HepG2 (cell line): ENCODE results near the gene LZTS2. TPM values are rescaled to one million over a fixed set of nuclear protein-coding genes. Genes with fewer than 3 reads are reported as not detected.

Experiments
- CC2D1A ChIP-seq: sonication (generic); formaldehyde crosslinking; IDR thresholded peaks from 2 replicates; pipeline ENCODE4 v1.8.1; 2023; ENCODE audit warnings: mild to moderate bottlenecking, missing genetic modification reagents
- CHD4 ChIP-seq: fragments of 200-600 bp; sonication (generic); IDR thresholded peaks from 2 replicates; pipeline ENCODE4 v1.7.0; 2017; ENCODE audit warnings: mild to moderate bottlenecking, low read length, borderline replicate concordance
- FLYWCH1 ChIP-seq: sonication (generic); formaldehyde crosslinking; IDR thresholded peaks from 2 replicates; pipeline ENCODE4 v1.8.1; 2023; ENCODE audit warnings: mild to moderate bottlenecking, missing genetic modification reagents
- FOXM1 ChIP-seq: sonication (generic); formaldehyde crosslinking; IDR thresholded peaks from 2 replicates; pipeline ENCODE4 v1.5.0; 2020; ENCODE audit warnings: missing genetic modification reagents
- IRX3 ChIP-seq: sonication (generic); formaldehyde crosslinking; IDR thresholded peaks from 2 replicates; pipeline ENCODE4 v1.8.1; 2023; ENCODE audit warnings: mild to moderate bottlenecking, low read depth, missing genetic modification reagents, borderline replicate concordance
- LRRFIP1 ChIP-seq: sonication (generic); formaldehyde crosslinking; conservative IDR thresholded peaks from 2 replicates; pipeline ENCODE4 v1.4.0; 2020; ENCODE audit warnings: missing genetic modification reagents
- NFYB ChIP-seq: sonication (generic); formaldehyde crosslinking; IDR thresholded peaks from 2 replicates; pipeline ENCODE4 v1.4.0; 2020; ENCODE audit warnings: missing genetic modification reagents
- SMAD9 ChIP-seq: sonication (generic); formaldehyde crosslinking; IDR thresholded peaks from 2 replicates; pipeline ENCODE4 v1.5.1; 2020; ENCODE audit warnings: mild to moderate bottlenecking, missing genetic modification reagents
- SOX6 ChIP-seq, 2 experiments: fragments of 450-650 bp in 1 of 2; sonication (generic) in 1 of 2; formaldehyde crosslinking in 1 of 2; IDR thresholded peaks; 2 replicates each; pipeline versions ENCODE4 v1.4.0 to v1.6.1; 2017 to 2020; ENCODE audit warnings: antibody characterized with exemption in 1 of 2, mild to moderate bottlenecking in 1 of 2, missing genetic modification reagents in 1 of 2
- TEF ChIP-seq: sonication (generic); formaldehyde crosslinking; IDR thresholded peaks from 2 replicates; pipeline ENCODE4 v1.5.0; 2020; ENCODE audit warnings: missing genetic modification reagents
- TOE1 ChIP-seq: sonication (generic); formaldehyde crosslinking; IDR thresholded peaks from 2 replicates; pipeline ENCODE4 v1.4.0; 2020; ENCODE audit warnings: mild to moderate bottlenecking, missing genetic modification reagents
- USF2 ChIP-seq, 2 experiments: sonication (generic) in 1 of 2; formaldehyde crosslinking in 1 of 2; IDR thresholded peaks; 2 replicates each; pipeline versions ENCODE4 v1.5.1 to v1.6.1; 2011 to 2020; ENCODE audit warnings: borderline replicate concordance in 1 of 2, low read depth in 1 of 2, low read length in 1 of 2, mild to moderate bottlenecking in 1 of 2, missing genetic modification reagents in 1 of 2, moderate library complexity in 1 of 2
- YEATS2 ChIP-seq: sonication (generic); formaldehyde crosslinking; IDR thresholded peaks from 2 replicates; pipeline ENCODE4 v1.4.0; 2020; ENCODE audit warnings: missing genetic modification reagents, borderline replicate concordance
- ZBTB21 ChIP-seq: sonication (generic); formaldehyde crosslinking; IDR thresholded peaks from 2 replicates; pipeline ENCODE4 v1.4.0; 2020; ENCODE audit warnings: missing genetic modification reagents
- ZBTB3 ChIP-seq: sonication (generic); formaldehyde crosslinking; IDR thresholded peaks from 2 replicates; pipeline ENCODE4 v1.4.0; 2020; ENCODE audit warnings: low read depth, mild to moderate bottlenecking, moderate library complexity, missing genetic modification reagents, borderline replicate concordance
- ZNF260 ChIP-seq: sonication (generic); formaldehyde crosslinking; IDR thresholded peaks from 2 replicates; pipeline ENCODE4 v1.4.0; 2020; ENCODE audit warnings: missing genetic modification reagents, low read depth, mild to moderate bottlenecking, borderline replicate concordance
- ZNF30 ChIP-seq: sonication (generic); formaldehyde crosslinking; IDR thresholded peaks from 2 replicates; pipeline ENCODE4 v1.5.0; 2020; ENCODE audit warnings: mild to moderate bottlenecking, missing genetic modification reagents
- ZNF33A ChIP-seq: sonication (generic); formaldehyde crosslinking; IDR thresholded peaks from 2 replicates; pipeline ENCODE4 v1.5.1; 2020; ENCODE audit warnings: missing genetic modification reagents, mild to moderate bottlenecking, moderate library complexity, borderline replicate concordance
- ZNF749 ChIP-seq: sonication (generic); formaldehyde crosslinking; IDR thresholded peaks from 2 replicates; pipeline ENCODE4 v1.8.0; 2022; ENCODE audit warnings: mild to moderate bottlenecking, missing genetic modification reagents, moderate library complexity, borderline replicate concordance
- ZNF768 ChIP-seq: sonication (generic); formaldehyde crosslinking; IDR thresholded peaks from 2 replicates; pipeline ENCODE4 v1.4.0; 2020; ENCODE audit warnings: missing genetic modification reagents
- ZNF790 ChIP-seq: sonication (generic); formaldehyde crosslinking; IDR thresholded peaks from 2 replicates; pipeline ENCODE4 v1.8.0; 2022; ENCODE audit warnings: missing genetic modification reagents, mild to moderate bottlenecking, borderline replicate concordance
- polyA plus RNA-seq, 8 experiments: library from polyadenylated mRNA; depleted of rRNA in 3 of 8; stranded (reverse) in 7 of 8; unstranded in 1 of 8; fragments of >200 nt; fragmentation: Illumina TruSeq in 4 of 8; extraction: Trizol in 4 of 8; gene quantifications; 2 replicates each; pipeline versions ENCODE4 v1.2.1 to v1.2.3, GENCODE V29; 2011 to 2016; ENCODE audit warnings: low read depth in 4 of 8, missing spikeins in 1 of 8, mixed read lengths in 1 of 8; ENCODE audit not compliant: insufficient read depth in 1 of 8
- total RNA-seq, 5 experiments: library from RNA; depleted of rRNA; stranded (reverse); fragments of >200 nt; fragmentation: Illumina TruSeq; extraction: Trizol; gene quantifications; 2 replicates each; pipeline ENCODE4 v1.2.3, GENCODE V29; 2016; ENCODE audit warnings: low read depth in 1 of 5

Gene LZTS2
- total and polyA plus RNA-seq, 2 of the 13 experiments (the other 11 are each of a cell fraction or from before 2014, with no cell fraction given) = 43.6 to 65.6 TPM

GRCh38 chr10:100998183-100998990, 1.2 kb upstream of the LZTS2 start (continued):
- no peak for TF ChIP-seq ZNF768 (CRISPR knock-in tag)
- no peak for TF ChIP-seq TEF (CRISPR knock-in tag)
- TF ChIP-seq TOE1 = no peak
- TF ChIP-seq SOX6 (IDR thresholded peaks at IDR 0.05) = no peak
- no peak; the same call in 1 of the 2 replicates for TF ChIP-seq SOX6 (CRISPR knock-in tag; IDR thresholded peaks at IDR 0.05)
- no peak for TF ChIP-seq CHD4
- peak; percentile 25; the same call in 1 of the 2 replicates for TF ChIP-seq CC2D1A (CRISPR knock-in tag)
- no peak for TF ChIP-seq FOXM1 (CRISPR knock-in tag)
- no peak for TF ChIP-seq SMAD9 (CRISPR knock-in tag)
- no peak; the same call in 1 of the 2 replicates for TF ChIP-seq ZBTB21
- no peak for TF ChIP-seq LRRFIP1 (CRISPR knock-in tag)
- no peak; the same call in 1 of the 2 replicates for TF ChIP-seq ZNF790 (CRISPR knock-in tag)
- TF ChIP-seq ZNF30 (CRISPR knock-in tag) = no peak
- no peak for TF ChIP-seq ZNF260 (CRISPR knock-in tag)
- no peak; the same call in 1 of the 2 replicates for TF ChIP-seq ZNF749
- 0 out of 2 replicates have a peak, but pooled peaks have one; percentile 17 for TF ChIP-seq USF2 (IDR thresholded peaks at IDR 0.05; ENCODE audit: low read depth, low read length)
- no peak for TF ChIP-seq USF2 (CRISPR knock-in tag; IDR thresholded peaks at IDR 0.05; ENCODE audit: borderline replicate concordance)
- TF ChIP-seq YEATS2 (CRISPR knock-in tag) = no peak
- TF ChIP-seq ZNF33A = no peak
- TF ChIP-seq NFYB = no peak
- no peak for TF ChIP-seq FLYWCH1
- TF ChIP-seq ZBTB3 = no peak
- no peak for TF ChIP-seq IRX3 (CRISPR knock-in tag)
